ENCODE data around the gene AUP1. TPM values are rescaled to one million over a fixed set of nuclear protein-coding genes. Genes with fewer than 3 reads are reported as not detected.

The AUP1 gene
- total and polyA plus RNA-seq, 2 donors (not counting 3 experiments of a cell fraction or from before 2014, with no cell fraction given), result 103 to 187 TPM

GRCh38 chr2:74500578-74500946 lies 28.9 kb downstream of the AUP1 start:
- dilution Hi-C loops (cut with MboI; ENCODE audit: extremely low pct_ligation_motif_present, low sequenced_read_pairs), result no loop called here
- BruUV-seq (replicated peaks), result no TSS peak
- H3K4me2 ChIP-seq (ENCODE audit: insufficient read depth, low read length), result no peak overlapping the region
- no peak overlapping the region for H3K4me3 ChIP-seq (replicated peaks in 1 of 3; ENCODE audit: insufficient read depth in 1 of 3, low read depth in 1 of 3, low read length in 3 of 3)
- H3K9me3 ChIP-seq (replicated peaks; ENCODE audit: control insufficient read depth, insufficient read depth, low read length), result no peaks in the 10 kb centered on the region
- peaks cover 0 to 3% of the 10 kb centered on the region in 2 experiments for H3K36me3 ChIP-seq (ENCODE audit: control insufficient read depth in 2 of 2, extremely low read depth in 1 of 2, insufficient read depth in 2 of 2, low read length in 2 of 2)
- peaks cover 23 to 40% of the 10 kb centered on the region in 2 experiments for H3K27me3 ChIP-seq (ENCODE audit: control insufficient read depth in 2 of 2, insufficient read depth in 2 of 2, low read length in 2 of 2)
- ChIA-PET CTCF (interaction anchor here (1.0 to 1.6 kb wide), 5 partner anchors 10 to 87 kb away, joined by 3 to 7 read pairs (median 4); partner anchors contain the start of genes CCDC142, INO80B and TTC31), POLR2A (no interaction called here)
- intact Hi-C loops (cut with micrococcal nuclease), result loop anchor here (5.0 kb wide), 1 partner anchor 152 kb away; the partner anchor contains the start of gene SEMA4F
- no peaks in the 10 kb centered on the region for H3K9me1 ChIP-seq (replicated peaks; ENCODE audit: control insufficient read depth, extremely low read depth, insufficient read depth, low read length)
- FAIRE-seq (no peak), DNase-seq (ENCODE audit: low read depth, low spot score) (no peak)
- no peaks in the 10 kb centered on the region for H3K79me2 ChIP-seq (ENCODE audit: control insufficient read depth, insufficient read depth, low read length)
- no peak for TF ChIP-seq EZH2 (IDR thresholded peaks at IDR 0.05; ENCODE audit: borderline replicate concordance, low read depth, low read length, severe bottlenecking)
- no peak for TF ChIP-seq FOS (IDR thresholded peaks at IDR 0.05; ENCODE audit: borderline replicate concordance, insufficient read depth, low read length)
- no peak for TF ChIP-seq GATA2 (IDR thresholded peaks at IDR 0.05; ENCODE audit: insufficient read depth, insufficient read length, low read depth, low read length)
- TF ChIP-seq MYC (IDR thresholded peaks at IDR 0.05; ENCODE audit: low read depth, low read length), result no peak
- no peak for TF ChIP-seq CTCF (IDR thresholded peaks at IDR 0.05; ENCODE audit: extremely low read depth in 1 of 2, insufficient read depth in 1 of 2, low read depth in 1 of 2, low read length in 2 of 2)
- no peak for TF ChIP-seq MAX (IDR thresholded peaks at IDR 0.05; ENCODE audit: insufficient read depth, insufficient read length)
- no peak for TF ChIP-seq POLR2AphosphoS5 (IDR thresholded peaks at IDR 0.05; ENCODE audit: insufficient read depth, low read depth, low read length)
- TF ChIP-seq JUN (IDR thresholded peaks at IDR 0.05; ENCODE audit: borderline replicate concordance, insufficient read depth, insufficient read length, low read depth), result no peak
- TF ChIP-seq POLR2A (IDR thresholded peaks at IDR 0.05; ENCODE audit: low read depth, low read length), result no peak
- H2AFZ ChIP-seq (ENCODE audit: low read depth, low read length), result no peak overlapping the region
- H3K27ac ChIP-seq (ENCODE audit: insufficient read depth, low read depth, low read length), result no peak overlapping the region
- no peaks in the 10 kb centered on the region for H4K20me1 ChIP-seq (replicated peaks; ENCODE audit: control insufficient read depth, extremely low read depth, insufficient read depth, low read length)
- peaks cover 33% of the 10 kb centered on the region for H3K4me1 ChIP-seq (ENCODE audit: control insufficient read depth, extremely low read depth, insufficient read depth, low read length)
- no peak overlapping the region for H3K9ac ChIP-seq (replicated peaks; ENCODE audit: extremely low read depth, insufficient read depth, low read length)

Data from endothelial cell of umbilical vein (primary cell).